GM19463 (cell line): ENCODE measurements around the gene GOLGA5.
"Not testable (repeated sequence)": the region's sequence is repeated elsewhere in the genome, so short reads cannot be mapped to it uniquely, and the experiment has no call there.

ENCODE experiments used
- ATAC-seq: cut with Tn5 transposase; IDR thresholded peaks from one replicate; pipeline ENCODE4 v1.9.1; 2021; ENCODE audit warnings: mild to moderate bottlenecking, moderate library complexity; ENCODE audit not compliant: unreplicated experiment

The GOLGA5 gene

DNA sequence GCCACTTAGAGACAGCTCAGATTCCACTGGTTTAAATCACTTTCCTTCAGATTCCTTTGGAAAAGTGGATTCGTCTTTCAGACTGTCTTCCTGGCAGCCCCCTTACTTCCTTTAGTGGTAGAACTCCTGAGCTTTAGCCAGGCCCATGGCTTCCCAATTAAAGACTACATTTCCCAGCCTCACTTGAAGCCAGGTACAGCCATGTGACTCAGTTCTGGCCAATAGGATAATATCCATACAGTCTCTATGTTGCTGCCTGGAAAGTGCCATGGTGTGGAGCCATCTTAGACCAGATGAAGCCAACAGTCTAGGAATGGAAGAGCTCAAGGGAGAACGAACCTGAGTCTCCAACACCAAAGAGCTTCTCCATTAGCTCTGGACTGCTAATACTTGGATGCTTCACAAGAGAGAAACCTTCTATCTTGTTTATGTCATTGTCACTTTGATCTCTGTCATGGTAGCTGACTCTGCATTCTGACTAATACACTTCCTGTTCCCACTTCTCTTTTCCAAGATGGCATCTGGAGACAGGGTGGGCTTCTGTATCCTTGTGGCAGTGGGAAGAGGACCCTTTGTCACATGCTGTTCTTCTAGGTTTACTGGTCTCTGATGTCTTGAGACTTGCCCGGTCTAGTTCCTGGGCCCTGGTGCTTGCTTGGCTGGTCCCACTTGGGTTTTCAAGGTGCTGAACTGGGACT, 15.1 kb upstream of the GOLGA5 start:
- not testable (repeated sequence) for ATAC-seq

GRCh38 chr14:92780444-92781232, 13.5 kb upstream of the GOLGA5 start:
- no peak for ATAC-seq

DNA sequence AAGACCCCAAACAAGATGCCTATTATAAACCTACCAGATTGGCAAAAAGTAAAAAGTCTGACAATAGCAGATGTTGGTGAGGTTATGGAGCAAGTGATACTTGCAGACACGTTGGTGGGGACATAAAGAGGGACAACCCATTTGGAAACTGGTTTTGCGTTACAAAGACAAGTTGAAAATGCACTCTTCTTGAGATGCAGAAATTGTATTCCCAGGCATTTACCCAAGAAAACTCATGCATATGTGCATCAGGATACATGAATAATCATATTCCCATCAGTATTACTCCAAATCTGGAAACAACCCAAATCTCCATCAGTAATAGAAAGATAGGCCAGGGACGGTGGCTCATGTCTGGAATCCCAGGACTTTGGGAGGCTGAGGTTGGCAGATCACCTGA, 12.8 kb upstream of the GOLGA5 start:
- no peak for ATAC-seq

GRCh38 chr14:92783813-92784431, 10.2 kb upstream of the GOLGA5 start:
- ATAC-seq = no peak

DNA sequence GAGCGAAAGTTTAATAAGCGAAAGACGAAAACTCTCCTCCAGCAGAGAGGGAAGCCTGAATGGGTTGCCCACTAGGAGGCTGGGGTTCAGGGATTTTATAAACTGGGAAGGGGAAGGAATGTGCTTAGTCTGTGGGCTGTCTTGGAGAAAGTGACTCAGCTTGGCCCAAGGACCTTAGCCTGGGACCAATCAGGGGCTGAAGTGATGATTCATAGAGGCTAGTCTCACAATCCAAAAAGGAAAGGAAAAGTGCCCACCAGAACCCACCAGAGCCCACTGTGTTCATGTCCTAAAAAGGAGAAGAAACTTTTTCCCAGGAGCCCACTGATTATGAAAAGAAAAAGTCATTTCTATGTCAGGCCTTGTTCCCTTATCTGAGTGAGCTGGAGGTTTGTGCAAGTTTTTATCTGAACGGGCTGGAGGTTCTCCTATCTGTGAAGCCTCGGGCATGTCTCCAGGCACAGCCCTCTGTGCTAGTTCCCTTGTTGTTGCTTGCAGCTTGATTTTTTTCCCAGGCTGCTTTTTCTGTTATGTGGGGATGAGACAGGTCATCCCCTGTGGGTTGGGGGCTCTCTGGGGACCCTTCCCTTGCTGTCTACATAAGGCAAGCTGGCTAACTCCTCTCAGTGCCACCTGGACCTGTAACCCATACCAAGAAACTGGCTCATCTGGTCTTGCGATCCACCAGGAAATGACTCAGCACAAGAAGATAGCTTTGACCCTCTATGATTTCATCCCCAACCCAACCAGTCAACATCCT, 8.3 kb upstream of the GOLGA5 start:
- ATAC-seq = no peak

DNA sequence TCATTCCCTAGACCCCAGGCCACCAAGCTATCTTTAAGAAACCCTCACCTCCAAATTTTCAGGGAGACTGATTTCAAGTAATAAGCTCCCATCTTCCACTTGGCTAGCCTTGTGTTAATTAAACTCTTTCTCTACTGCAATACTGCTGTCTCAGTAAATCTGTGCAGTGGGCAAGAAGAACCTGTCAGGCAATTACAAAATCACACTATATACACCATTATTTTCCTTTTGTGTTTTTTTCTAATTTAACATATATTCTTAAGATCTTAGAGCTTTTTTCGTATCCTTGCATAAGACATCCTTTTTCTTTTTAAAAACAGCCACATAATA, 7.7 kb upstream of the GOLGA5 start:
- ATAC-seq = no peak

DNA sequence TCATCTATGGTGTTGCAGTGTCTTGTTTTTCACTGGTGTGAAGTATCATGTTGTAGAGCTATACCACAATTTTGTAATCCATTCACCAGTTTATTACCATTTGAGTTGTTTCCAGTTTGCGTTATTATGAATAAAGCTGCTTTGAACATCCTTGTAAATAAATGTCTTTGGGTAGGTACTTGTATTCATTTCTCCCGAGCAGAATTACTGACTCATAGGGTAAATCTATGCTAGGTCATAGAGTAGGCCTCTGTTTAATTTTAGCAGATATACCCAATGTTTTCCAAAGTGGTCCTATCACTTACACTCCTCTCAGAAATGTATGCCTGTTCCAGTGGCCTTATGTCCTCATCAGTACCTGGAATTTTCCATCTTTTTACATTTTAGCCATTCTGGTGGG, 6.6 kb upstream of the GOLGA5 start:
- no peak for ATAC-seq

DNA sequence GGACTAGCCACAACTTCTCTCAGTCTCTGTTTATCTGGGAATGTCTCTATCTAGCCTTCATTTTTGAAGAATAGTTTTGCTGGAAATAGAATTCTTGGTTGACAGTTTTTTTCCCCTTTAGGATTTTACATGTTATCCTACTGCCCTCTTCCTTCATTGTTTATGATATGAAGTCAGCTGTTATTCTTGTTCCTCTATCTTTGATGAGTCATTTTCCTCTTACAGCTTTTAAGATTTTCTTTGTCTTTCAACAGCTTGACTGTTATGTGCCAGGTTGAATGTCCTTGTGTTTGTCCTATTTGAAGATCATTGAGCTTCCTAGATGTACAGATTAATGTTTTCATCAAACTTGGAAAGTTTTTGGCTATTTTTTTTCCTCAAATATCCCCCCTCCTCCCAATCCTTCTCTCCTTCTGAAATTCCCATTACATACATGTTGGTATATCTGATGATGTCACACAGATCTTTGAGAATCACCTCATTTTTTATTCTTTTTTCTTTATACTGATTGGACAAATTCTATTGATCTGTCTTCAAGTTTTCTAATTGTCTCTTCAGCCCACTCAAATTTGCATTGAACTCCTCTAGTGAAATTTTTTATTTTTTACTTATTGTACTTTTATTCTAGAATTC, 4.5 kb upstream of the GOLGA5 start:
- ATAC-seq = no peak

- no peak for ATAC-seq
Measured at GRCh38 chr14:92792885-92793284, 1.2 kb upstream of the GOLGA5 start.

- ATAC-seq = no peak
Measured at GRCh38 chr14:92794547-92794941, 439 bp downstream of the GOLGA5 start.

- no peak for ATAC-seq
Measured at GRCh38 chr14:92794961-92795360, 856 bp downstream of the GOLGA5 start.

DNA sequence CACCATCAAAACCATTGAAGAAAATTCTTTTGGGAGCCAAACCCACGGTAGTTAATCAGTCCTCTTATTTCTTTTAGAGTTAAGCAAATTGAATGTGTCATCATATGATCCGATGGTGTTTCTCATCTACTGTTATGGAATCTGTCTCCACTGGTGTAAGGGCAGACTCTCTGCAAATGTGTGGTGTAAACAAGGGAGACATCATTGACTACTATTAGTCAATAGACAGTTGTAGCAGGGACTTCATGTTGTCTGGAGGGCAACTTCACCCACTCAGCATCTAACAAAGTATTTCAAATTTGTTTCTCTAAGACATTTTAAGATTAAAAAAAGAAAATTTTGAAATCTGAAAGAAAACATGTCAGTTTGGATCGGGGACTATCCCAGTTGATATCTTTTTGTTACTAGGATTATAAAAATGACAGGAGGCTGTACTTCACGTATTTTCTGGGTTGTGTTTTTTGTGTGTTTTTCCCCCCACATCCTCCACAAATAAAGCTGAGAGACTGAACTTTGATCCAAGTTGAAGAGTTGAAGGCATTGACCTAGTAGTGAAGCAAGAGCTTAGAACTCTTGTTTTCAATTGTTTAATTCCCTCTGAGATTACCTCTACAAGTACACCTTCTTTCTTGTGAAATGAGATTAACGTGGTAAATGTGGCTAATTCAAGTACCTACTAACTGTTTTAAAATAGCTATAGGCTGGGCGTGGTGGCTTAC, 4.0 kb downstream of the GOLGA5 start:
- no peak for ATAC-seq

GRCh38 chr14:92798811-92799210, 4.7 kb downstream of the GOLGA5 start:
- no peak for ATAC-seq

DNA sequence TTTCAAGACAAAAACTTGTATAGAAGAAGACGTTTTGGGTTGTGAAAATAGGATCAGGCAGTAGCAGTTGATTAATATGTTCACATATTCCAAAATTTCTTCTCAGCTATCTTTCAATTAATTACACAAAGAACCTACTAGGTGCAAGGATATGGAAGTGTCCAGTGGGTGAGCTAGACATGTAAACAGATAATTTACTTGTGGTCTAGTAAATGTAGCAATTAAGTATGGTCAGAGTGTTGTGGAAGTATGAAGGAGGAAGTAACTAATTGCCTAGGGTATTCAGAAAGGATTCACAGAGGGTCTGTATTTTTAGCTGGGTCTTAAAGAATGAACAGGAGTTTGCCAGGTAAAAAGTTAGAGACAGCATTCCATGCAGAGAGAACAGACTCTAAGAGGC, 5.9 kb downstream of the GOLGA5 start:
- no peak for ATAC-seq

- no peak for ATAC-seq
Measured at GRCh38 chr14:92800525-92800924, 6.4 kb downstream of the GOLGA5 start.

DNA sequence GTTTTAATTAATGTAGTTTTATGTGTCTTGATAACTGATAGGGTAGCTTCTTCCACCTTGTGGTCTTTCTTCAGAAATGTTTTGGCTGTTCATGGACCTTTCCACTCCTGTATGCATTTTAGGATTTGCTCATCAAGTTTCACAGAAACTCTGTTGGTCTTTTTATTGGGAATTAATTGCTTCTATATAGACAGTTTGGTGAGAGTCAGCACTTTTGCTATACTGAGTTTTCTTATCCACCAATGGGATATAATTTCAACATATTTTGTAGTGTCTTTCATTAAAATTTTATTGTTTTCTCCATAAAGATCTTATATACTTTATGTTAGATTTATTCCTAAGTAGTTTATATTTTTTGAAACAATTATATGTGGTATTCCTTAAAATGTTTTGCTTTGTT, 7.8 kb downstream of the GOLGA5 start:
- no peak for ATAC-seq

- no peak for ATAC-seq
Measured at GRCh38 chr14:92802678-92803077, 8.6 kb downstream of the GOLGA5 start.

- ATAC-seq = no peak
Measured at GRCh38 chr14:92813201-92813600, 19.1 kb downstream of the GOLGA5 start.

DNA sequence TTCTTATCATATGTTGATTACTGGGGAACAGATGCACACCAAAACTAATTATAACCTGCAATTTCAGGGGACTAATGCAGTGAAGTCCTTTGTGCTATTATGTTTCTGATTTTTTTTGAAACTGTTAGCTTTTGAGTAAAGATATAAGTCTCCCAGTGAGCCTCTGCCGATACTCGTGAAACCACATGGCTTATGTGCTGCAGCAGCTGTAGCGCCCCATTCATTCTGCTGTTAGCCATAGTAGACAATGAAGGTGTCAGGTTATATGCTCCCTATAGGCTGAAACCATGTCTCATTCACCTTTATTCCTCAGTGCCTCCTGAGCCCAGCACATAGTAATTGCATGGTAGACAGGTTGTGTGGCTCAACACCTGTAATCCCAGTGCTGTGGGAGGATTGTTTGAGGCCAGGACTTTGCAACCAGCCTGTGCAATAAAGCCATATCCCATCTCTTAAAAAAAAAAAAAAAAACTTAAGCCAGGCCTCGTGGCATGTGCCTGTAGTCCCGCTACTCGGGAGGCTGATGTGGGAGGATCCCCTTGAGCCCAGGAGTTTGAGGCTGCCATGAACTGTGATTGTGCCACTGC, 25.0 kb downstream of the GOLGA5 start:
- no peak for ATAC-seq
